ENCODE results near the gene HIGD1C. TPM values are rescaled to one million over a fixed set of nuclear protein-coding genes. Genes with fewer than 3 reads are reported as not detected.
"Not testable (repeated sequence)": the region's sequence is repeated elsewhere in the genome, so short reads cannot be mapped to it uniquely, and the experiment has no call there.

HIGD1C gene
- total RNA-seq, 1 experiment from 2014 or later, result not detected

DNA sequence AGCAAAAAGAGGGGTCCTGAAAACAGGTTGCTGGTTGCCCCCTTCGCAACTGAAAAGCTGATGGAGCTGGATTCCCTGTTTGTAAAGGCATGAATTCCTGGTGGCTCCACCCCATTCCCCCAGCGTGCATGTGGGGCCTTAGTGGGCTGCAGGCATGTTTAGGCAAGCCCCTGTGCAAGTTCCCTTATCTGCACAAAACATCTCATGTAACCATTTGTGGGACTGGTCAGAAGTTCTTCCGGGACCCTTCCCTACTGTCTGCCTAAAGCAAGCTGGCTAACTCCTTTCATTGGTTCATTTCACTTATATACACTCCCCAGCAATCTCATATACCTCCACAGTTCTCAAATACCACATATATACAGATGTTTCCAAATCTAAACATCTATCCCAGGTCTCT, 24.0 kb upstream of the HIGD1C start:
- no peak for DNase-seq
- no peak overlapping the region for H3K4me3 ChIP-seq

GRCh38 chr12:50929831-50930230, 22.5 kb upstream of the HIGD1C start:
- no peak overlapping the region for H3K4me3 ChIP-seq
- no peak for DNase-seq
- no peaks in the 10 kb centered on the region for H3K36me3 ChIP-seq
- no peaks in the 10 kb centered on the region for H3K9me3 ChIP-seq
- H3K27me3 ChIP-seq, result no peaks in the 10 kb centered on the region

More for the DNA sequence above, 24.0 kb upstream of the HIGD1C start:
- no peaks in the 10 kb centered on the region for H3K27me3 ChIP-seq
- H3K36me3 ChIP-seq, result no peaks in the 10 kb centered on the region
- H3K9me3 ChIP-seq, result no peaks in the 10 kb centered on the region

- DNase-seq, H3K4me3 ChIP-seq, H3K36me3 ChIP-seq, H3K27me3 ChIP-seq, H3K9me3 ChIP-seq: not testable (repeated sequence)
Measured at GRCh38 chr12:50930477-50930876, 21.9 kb upstream of the HIGD1C start.

DNA sequence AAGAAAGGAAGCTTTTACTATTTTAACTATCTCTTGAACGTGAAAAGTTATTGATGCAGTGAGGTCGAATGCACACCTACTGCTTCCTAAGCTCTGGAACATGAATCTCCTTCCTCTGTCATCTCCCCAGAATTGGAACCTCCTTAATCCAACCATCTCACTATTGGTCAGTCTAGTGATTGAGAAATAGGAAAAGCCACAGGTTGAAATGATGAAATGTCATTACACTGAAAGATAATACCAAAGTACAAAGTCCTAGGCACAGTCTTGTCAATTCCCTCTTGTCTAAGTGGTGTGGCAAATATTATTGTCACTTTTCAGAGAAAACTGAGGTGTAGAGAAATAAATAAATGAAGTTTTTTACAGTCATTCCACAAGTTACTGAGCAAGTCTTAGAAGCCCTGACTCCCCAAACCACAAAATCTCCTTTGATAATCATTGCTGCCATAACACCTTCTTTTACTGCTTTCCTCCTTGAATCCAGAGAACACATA, 19.5 kb upstream of the HIGD1C start:
- DNase-seq, result no peak
- Histone ChIP-seq H3K9me3 (peaks cover 4% of the 10 kb centered on the region; the same call in 1 of the 2 replicates), H3K4me3 (no peak overlapping the region), H3K36me3 (no peaks in the 10 kb centered on the region), H3K27me3 (no peaks in the 10 kb centered on the region)

DNA sequence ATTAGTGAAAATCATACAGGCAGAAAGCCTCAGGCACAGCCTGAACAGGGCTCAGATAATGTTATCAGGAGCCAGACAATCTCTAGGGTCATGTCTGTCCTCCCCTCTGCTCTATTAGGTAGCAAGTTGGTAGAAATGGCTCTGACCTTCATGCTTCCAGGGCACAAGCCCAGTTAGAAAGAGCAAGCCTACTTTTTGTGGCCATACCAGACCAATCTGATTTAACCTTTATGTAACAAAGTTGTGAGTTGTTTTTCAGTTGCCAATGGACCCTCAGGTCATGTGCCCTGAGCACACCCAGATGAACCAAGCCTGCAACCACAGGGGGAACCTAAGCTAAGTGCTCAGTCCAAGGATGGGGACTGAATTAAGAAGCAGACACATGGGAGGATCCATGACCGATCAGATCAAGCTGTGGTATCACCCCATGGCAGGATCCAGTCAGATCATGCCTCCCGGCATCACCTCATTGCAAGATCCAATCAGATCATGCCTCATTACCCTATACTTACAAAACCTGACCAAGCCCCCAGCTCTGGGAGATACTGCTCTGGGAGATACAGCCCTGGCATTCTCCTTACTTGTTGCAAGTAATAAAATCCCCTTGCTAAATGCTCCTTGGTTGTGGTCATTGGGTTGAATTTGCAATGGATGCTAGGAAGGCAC, 18.8 kb upstream of the HIGD1C start:
- Histone ChIP-seq H3K36me3 (no peaks in the 10 kb centered on the region), H3K9me3 (peaks cover 4% of the 10 kb centered on the region; the same call in 1 of the 2 replicates)
- no peak for DNase-seq

DNA sequence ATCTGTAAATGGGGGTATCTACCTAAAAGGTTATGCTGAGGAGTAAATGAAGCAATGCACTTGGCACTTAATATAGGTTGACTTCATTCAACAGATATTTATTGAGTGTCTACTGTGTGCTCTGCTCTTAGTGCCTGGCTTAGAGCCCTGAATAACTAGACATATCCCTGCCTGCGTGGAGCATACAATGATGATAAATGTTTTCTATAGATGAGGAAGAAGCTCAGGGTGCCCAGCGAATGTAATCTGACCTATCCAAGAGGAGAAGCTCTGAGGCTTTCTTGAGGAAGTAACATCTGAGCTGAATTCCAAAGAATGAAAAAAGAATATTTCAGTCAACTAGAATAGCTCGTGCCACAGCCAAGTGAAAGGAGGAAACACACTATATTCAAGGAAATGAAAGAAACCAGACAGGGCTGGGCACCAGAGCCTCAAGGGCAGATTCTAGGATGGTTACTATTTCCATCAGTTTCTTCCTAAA, 17.9 kb upstream of the HIGD1C start:
- Histone ChIP-seq H3K9me3 (peaks cover 4% of the 10 kb centered on the region; the same call in 1 of the 2 replicates), H3K4me3 (no peak overlapping the region), H3K36me3 (no peaks in the 10 kb centered on the region), H3K27me3 (no peaks in the 10 kb centered on the region)
- DNase-seq, result no peak

More for the DNA sequence above, 18.8 kb upstream of the HIGD1C start:
- Histone ChIP-seq H3K4me3 (no peak overlapping the region), H3K27me3 (no peaks in the 10 kb centered on the region)

GRCh38 chr12:50934981-50935807, 17.1 kb upstream of the HIGD1C start:
- DNase-seq, result no peak
- no peaks in the 10 kb centered on the region for H3K27me3 ChIP-seq
- H3K36me3 ChIP-seq, result no peaks in the 10 kb centered on the region
- H3K9me3 ChIP-seq, result peaks cover 4% of the 10 kb centered on the region; the same call in 1 of the 2 replicates
- H3K4me3 ChIP-seq, result no peak overlapping the region

GRCh38 chr12:50936821-50937530, 15.4 kb upstream of the HIGD1C start:
- no peaks in the 10 kb centered on the region for H3K36me3 ChIP-seq
- H3K9me3 ChIP-seq, result peaks cover 4% of the 10 kb centered on the region; the same call in 1 of the 2 replicates
- H3K4me3 ChIP-seq, result no peak overlapping the region
- H3K27me3 ChIP-seq, result no peaks in the 10 kb centered on the region
- no peak for DNase-seq

GRCh38 chr12:50937653-50938052, 14.7 kb upstream of the HIGD1C start:
- H3K36me3 ChIP-seq, result no peaks in the 10 kb centered on the region

DNA sequence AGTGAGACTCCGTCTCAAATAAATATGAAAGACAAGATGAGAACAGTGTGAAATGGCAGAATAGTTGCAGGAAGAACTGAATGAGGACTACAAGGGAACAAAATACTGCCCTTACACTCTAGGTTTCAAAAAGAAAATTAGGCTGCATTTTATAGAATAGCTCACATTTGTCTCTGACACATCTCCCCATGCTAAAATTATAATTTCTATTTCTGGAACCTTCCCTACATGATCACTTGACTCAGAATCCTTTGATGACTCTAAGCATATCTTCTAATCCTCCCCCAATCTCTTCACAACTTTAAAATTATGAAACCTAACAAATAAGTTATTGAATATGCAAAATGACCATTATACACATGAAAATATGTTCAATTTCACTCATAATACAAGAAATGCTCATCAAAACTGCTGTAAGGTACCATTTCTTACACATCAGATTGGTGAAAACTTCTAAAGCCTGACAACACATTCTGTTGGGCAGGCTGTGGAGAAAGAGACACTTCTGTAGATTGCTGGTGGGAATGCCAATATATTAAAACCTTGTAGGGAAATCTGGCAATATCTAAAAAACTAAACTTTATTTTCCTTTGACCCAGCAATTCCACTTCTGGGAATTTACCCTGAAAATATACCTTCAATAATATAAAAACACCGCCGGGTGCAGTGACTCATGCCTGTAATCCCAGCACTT, 4.3 kb upstream of the HIGD1C start:
- no peak for DNase-seq
- H3K36me3 ChIP-seq, result no peaks in the 10 kb centered on the region
- H3K9me3 ChIP-seq, result no peaks in the 10 kb centered on the region
- H3K4me3 ChIP-seq, result no peak overlapping the region
- no peaks in the 10 kb centered on the region for H3K27me3 ChIP-seq

More at GRCh38 chr12:50937653-50938052, 14.7 kb upstream of the HIGD1C start:
- no peak for DNase-seq
- peaks cover 4% of the 10 kb centered on the region; the same call in 1 of the 2 replicates for H3K9me3 ChIP-seq
- H3K4me3 ChIP-seq, result no peak overlapping the region
- no peaks in the 10 kb centered on the region for H3K27me3 ChIP-seq

DNA sequence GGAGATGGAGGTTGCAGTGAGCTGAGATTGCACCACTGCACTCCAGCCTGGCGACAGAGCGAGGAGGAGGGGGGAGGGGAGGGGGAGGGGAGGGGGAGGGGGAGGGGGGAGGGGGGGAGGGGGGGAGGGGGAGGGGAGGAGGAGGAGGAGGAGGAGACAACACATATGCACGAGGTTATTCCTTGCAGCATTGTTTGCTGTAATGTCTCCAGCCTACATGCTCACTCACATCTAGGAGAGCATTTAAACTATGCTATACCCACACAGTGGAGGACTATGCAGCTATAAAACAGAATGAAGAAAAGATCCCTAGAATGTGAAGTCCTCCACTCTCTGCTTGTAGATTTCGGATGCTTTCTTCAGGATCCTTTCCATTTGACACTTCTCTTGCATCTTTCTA, 3.5 kb upstream of the HIGD1C start:
- Histone ChIP-seq H3K27me3 (no peaks in the 10 kb centered on the region), H3K4me3 (no peak overlapping the region), H3K36me3 (no peaks in the 10 kb centered on the region), H3K9me3 (no peaks in the 10 kb centered on the region)
- DNase-seq, result no peak

- no peak for DNase-seq
- H3K36me3 ChIP-seq, result no peaks in the 10 kb centered on the region
- H3K9me3 ChIP-seq, result no peaks in the 10 kb centered on the region
- H3K27me3 ChIP-seq, result no peaks in the 10 kb centered on the region
- no peak overlapping the region for H3K4me3 ChIP-seq
Measured at GRCh38 chr12:50949801-50950302, 2.5 kb upstream of the HIGD1C start.

- no peaks in the 10 kb centered on the region for H3K9me3 ChIP-seq
- no peaks in the 10 kb centered on the region for H3K27me3 ChIP-seq
- no peaks in the 10 kb centered on the region for H3K36me3 ChIP-seq
- no peak for DNase-seq
- H3K4me3 ChIP-seq, result no peak overlapping the region
Measured at GRCh38 chr12:50951112-50951511, 1.2 kb upstream of the HIGD1C start.

- Histone ChIP-seq H3K9me3 (no peaks in the 10 kb centered on the region), H3K36me3 (no peaks in the 10 kb centered on the region), H3K27me3 (no peaks in the 10 kb centered on the region), H3K4me3 (no peak overlapping the region)
- DNase-seq, result no peak
Measured at GRCh38 chr12:50953047-50953446, 703 bp downstream of the HIGD1C start.

GRCh38 chr12:50954789-50955188, 2.4 kb downstream of the HIGD1C start:
- H3K9me3 ChIP-seq, H3K36me3 ChIP-seq, H3K4me3 ChIP-seq, DNase-seq, H3K27me3 ChIP-seq: not testable (repeated sequence)

GRCh38 chr12:50955288-50955687, 2.9 kb downstream of the HIGD1C start:
- Histone ChIP-seq H3K4me3 (no peak overlapping the region), H3K36me3 (no peaks in the 10 kb centered on the region), H3K27me3 (no peaks in the 10 kb centered on the region), H3K9me3 (no peaks in the 10 kb centered on the region)
- no peak for DNase-seq
